HG02642 (cell line): ENCODE measurements around the gene MAEA.

Source experiments
- ATAC-seq: cut with Tn5 transposase; IDR thresholded peaks from one replicate; pipeline ENCODE4 v1.9.1; 2021; ENCODE audit warnings: mild to moderate bottlenecking; ENCODE audit not compliant: unreplicated experiment, poor library complexity

MAEA gene

GRCh38 chr4:1249731-1250526 is 39.8 kb upstream of the MAEA start:
- peak; percentile 3 for ATAC-seq

GRCh38 chr4:1250527-1250812 is 39.2 kb upstream of the MAEA start:
- no peak for ATAC-seq

DNA sequence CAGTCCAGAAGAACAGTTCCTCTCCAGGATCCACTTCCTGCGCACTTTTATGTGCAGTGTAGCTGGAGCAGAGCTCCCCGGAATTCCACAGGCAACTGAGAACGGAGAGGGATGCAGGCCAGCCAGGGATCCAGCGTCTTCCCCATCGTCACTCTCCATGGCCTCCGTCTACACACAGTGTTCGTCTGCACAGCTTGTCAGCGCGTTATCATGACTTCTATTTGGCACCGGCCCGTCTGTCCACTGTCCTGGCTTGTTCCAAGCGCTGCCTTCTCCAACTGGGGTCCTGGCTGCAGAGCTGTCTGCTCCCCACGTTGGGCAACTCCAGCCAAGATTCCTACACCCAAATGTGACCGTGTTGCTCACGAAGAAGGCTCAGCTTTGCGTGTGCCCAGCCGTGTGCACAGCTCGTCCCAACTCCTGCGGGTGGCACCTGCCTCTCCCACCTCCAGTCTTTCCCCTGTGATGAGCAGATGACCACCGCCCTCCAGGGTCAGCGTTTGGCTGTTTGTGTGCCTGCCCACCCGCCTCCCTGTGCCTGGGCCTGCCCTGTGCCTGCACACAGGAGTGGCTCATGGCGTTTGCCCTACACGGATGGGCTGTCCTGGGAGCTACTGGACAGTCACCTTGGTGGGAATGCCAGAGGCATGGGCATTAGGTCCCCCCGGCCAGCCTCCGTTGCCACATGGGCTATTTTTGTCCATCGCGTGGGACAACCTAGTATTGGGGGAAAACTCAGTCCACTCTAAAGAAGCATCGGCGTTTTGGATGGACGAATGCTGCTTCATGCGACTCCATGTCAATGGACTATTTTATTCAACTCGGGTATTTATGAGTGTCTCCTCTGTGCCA is 38.5 kb upstream of the MAEA start:
- ATAC-seq: no peak

- no peak for ATAC-seq
Measured at GRCh38 chr4:1251773-1252066, 38.0 kb upstream of the MAEA start.

GRCh38 chr4:1252928-1253492 is 36.7 kb upstream of the MAEA start:
- no peak for ATAC-seq

- no peak for ATAC-seq
Measured at GRCh38 chr4:1253831-1254230, 35.9 kb upstream of the MAEA start.

DNA sequence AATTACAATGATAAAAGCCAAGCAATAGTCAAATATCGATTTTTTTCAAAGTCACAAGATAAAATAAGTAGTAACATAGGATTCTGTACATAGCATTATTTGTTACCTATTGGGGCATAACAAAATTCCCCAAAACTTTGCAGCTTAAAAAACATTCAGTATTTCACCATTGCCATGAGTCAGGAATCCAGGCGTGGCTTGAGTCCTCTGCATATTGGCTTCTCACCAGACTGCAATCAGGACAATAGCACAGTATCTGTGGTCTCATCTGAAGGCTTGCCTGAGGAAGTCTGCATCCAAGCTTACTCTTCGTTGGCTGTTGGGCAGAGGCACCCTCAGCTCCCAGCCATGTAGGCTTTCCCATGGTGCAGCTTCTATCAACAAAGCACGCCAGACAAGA is 34.5 kb upstream of the MAEA start:
- no peak for ATAC-seq

DNA sequence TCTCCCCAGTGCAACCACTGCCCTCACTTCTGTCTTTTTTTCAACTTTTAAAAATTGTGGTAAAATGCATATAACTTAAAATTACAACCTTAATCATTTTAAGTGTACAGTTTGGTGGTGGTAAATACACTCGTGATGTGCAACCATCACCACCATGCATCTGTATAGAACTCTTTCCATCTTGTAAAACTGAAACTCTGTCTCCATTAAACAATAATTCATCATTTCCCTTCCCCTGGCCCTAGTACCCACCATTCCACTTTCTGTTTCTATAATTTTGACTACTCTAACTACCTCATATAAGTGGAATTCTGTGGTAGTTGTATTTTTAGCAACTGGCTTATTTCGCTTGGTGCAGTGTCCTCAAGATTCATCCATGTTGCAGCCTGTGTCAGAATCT is 34.0 kb upstream of the MAEA start:
- no peak for ATAC-seq

DNA sequence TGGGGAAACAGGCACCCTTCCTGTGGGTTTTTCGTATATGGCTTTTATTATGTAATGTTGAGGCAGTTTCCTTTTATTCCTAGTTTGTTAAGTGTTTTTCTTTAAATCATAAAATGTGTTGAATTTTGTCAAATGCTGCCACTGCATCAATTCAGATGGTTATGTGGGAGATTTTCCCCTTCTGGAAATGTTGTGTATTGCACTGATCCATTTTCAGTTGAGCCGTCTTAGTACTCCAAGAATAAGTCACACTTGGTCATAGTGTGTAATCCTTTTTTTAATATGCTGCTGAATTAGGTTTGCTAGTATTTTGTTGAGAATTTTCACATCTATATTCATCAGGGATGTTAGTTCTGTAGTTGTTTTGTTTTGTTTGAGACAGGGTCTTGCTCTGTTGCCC is 31.2 kb upstream of the MAEA start:
- no peak for ATAC-seq

DNA sequence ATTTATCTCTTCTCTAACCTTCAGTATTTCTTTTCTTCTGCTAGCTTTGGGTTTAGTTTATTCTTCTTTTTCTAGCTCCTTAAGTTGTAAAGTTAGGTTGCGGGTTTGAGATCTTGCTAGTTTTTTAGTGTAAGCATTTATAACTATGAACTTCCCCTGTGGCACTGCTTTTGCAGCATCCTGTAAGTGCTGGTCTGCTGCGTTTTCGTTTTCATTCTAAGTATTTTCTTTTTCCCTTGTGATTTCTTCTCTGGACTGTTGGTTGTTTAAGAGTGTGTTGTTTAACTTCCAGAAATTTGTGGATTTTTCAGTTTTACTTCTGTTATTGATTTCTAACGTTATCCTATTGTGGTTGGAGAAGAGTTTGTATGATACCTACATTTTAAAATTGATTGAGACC is 29.7 kb upstream of the MAEA start:
- ATAC-seq: no peak

- ATAC-seq: no peak
Measured at GRCh38 chr4:1260418-1261106, 29.1 kb upstream of the MAEA start.

- ATAC-seq: no peak
Measured at GRCh38 chr4:1261107-1261928, 28.4 kb upstream of the MAEA start.

- no peak for ATAC-seq
Measured at GRCh38 chr4:1264942-1265341, 24.7 kb upstream of the MAEA start.

DNA sequence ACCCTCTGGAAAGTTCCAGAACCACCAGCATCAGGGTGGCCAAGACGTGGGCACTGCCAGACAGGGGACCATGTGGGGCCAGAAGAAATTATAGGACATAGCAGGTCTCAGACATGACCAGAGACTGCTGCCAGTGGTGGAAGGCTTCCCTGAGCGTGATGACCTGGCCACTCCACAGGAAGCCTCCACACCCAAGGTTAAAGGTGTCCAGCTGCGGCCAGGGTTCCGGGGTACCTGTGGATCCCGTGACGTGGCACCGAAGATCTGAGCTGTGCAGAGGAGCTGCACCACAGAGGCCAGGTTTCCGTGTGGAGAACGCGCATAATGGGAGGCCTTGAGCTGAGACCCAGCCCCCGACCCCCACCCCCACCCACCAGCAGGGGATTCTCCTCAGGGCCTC is 24.3 kb upstream of the MAEA start:
- ATAC-seq: no peak

- ATAC-seq: no peak
Measured at GRCh38 chr4:1266881-1267763, 22.6 kb upstream of the MAEA start.

GRCh38 chr4:1269209-1269608 is 20.5 kb upstream of the MAEA start:
- ATAC-seq: no peak

DNA sequence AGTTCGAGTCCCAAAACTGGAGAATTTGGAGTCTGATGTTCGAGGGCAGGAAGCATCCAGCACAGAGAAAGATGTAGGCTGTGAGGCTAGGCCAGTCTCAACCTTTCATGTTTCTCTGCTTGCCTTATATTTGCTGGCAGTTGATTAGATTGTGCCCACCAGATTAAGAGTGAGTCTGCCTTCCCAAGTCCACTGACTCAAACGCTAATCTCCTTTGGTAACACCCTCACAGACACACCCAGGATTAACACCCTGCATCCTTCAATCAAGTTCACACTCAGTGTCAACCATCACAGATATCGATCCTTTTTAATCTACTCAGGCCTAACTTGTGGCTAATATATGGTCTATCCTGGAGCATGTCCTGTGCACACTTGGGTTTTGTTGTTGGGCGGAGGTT is 18.0 kb upstream of the MAEA start:
- no peak for ATAC-seq

DNA sequence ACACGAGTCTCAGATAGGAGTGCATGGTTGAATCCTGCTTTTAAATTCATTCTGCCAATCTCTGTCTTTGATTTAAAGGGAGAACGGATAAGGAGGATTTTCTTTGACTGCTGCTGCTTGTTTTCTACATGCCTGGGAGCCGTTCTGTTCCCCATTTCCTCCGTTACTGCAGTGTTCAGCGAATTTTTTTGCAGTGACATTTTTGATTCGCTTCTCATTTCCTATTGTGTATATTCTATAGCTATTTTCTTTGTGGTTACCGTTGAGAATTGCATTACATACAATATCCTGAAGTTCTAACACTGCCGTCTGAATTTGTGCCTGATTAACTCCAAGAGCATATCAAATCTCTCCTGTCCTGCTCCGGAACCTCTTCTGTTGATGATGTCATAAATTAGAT is 14.8 kb upstream of the MAEA start:
- ATAC-seq: no peak

DNA sequence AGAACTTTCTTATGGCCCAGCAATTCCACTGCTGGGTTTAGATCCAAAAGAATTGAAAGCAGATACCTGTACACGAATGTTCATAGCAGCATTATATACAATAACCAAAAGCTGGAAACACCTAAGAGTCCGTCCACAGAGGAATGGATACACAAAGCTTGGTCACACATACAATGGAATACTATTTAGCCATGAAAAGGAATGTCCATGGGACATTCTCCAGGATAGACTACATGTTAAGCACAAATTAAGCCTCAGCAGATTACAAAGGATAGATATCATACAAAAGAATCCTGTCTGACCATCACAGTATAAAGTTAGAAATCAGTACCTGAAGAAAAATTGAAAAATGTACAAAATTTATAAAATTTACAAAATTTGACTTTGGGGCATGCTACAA is 12.7 kb upstream of the MAEA start:
- ATAC-seq: no peak
